GM12878 (cell line): ENCODE measurements around the gene PHYHIPL. TPM values are rescaled to one million over a fixed set of nuclear protein-coding genes. Genes with fewer than 3 reads are reported as not detected.
A peak's percentile ranks its signal among the peaks of the same experiment; 100 is the strongest.

Source experiments
- ATAC-seq: fragments of 200-7000 bp; cut with Tn5 transposase; 3 replicates; pipeline ENCODE4 v1.9.1; 2020; ENCODE audit warnings: mild to moderate bottlenecking, moderate library complexity
- BruUV-seq: library from RNA; stranded (reverse); fragments of 400-500 nt; replicated peaks from 2 replicates; lab custom pipeline; 2021; lab: Mats Ljungman, UMichigan
- CTCF ChIA-PET: fragments of 300-600 bp; sonication (Branson Sonifier 250); formaldehyde crosslinking; extraction: SDS; loops from one replicate; lab custom pipeline; 2021; ENCODE audit warnings: inconsistent platforms; lab: Yijun Ruan, JAX
- POLR2A ChIA-PET: fragments of 350-600 bp; formaldehyde crosslinking; extraction: SDS; loops from one replicate; lab custom pipeline; 2021; ENCODE audit warnings: inconsistent platforms; lab: Charles Lee
- RAD21 ChIA-PET: fragments of 300-600 bp; sonication (Branson Sonifier 250); formaldehyde crosslinking; loops from one replicate; lab custom pipeline; 2023; ENCODE audit warnings: antibody characterized with exemption; ENCODE audit not compliant: unreplicated experiment; lab: Charles Lee
- SMC1A ChIA-PET: fragments of 300-600 bp; sonication (Branson Sonifier 250); formaldehyde crosslinking; loops from one replicate; lab custom pipeline; 2023; ENCODE audit not compliant: unreplicated experiment, uncharacterized antibody; lab: Charles Lee
- DNase-seq: peaks from one replicate; pipeline ENCODE4 v3.0.0-alpha.2; 2011; ENCODE audit warnings: low read depth, low spot score
- FAIRE-seq: peaks from 3 replicates; lab custom pipeline; 2011; peaks lifted over from hg19 to GRCh38; lab: Jason Lieb, UNC
- H2AFZ ChIP-seq: 2 replicates; pipeline ENCODE4 v1.6.0; 2011; ENCODE audit warnings: low read depth, low read length, control low read depth; ENCODE audit not compliant: control insufficient read depth
- H3K27ac ChIP-seq: 2 replicates; pipeline ENCODE4 v1.5.1; 2011; ENCODE audit warnings: control low read depth; ENCODE audit not compliant: control insufficient read depth, insufficient read depth
- H3K27me3 ChIP-seq, 2 experiments: replicated peaks in 1 of 2; 2 replicates each; pipeline versions ENCODE4 v1.6.0 to v1.6.1; 2011; ENCODE audit warnings: low read length in 1 of 2; ENCODE audit not compliant: control insufficient read depth in 2 of 2, insufficient read depth in 2 of 2
- H3K36me3 ChIP-seq, 2 experiments: 2 replicates each; pipeline ENCODE4 v1.5.1; 2011; ENCODE audit warnings: low read length in 1 of 2; ENCODE audit not compliant: control insufficient read depth in 2 of 2, insufficient read depth in 2 of 2
- H3K4me1 ChIP-seq: 2 replicates; pipeline ENCODE4 v1.6.1; 2011; ENCODE audit warnings: mild to moderate bottlenecking, low read length, moderate library complexity, mixed read lengths; ENCODE audit not compliant: control insufficient read depth, insufficient read depth
- H3K4me2 ChIP-seq: 2 replicates; pipeline ENCODE4 v1.6.0; 2011; ENCODE audit warnings: control low read depth; ENCODE audit not compliant: control insufficient read depth, insufficient read depth
- H3K4me3 ChIP-seq: fragments of 200-600 bp; sonication (generic); 2 replicates; pipeline ENCODE4 v1.5.1; 2016
- H3K79me2 ChIP-seq: 2 replicates; pipeline ENCODE4 v1.6.0; 2011; ENCODE audit warnings: low read length; ENCODE audit not compliant: control insufficient read depth, insufficient read depth
- H3K9ac ChIP-seq: 2 replicates; pipeline ENCODE4 v1.8.0; 2011; ENCODE audit warnings: low read length, control low read depth, mixed read lengths; ENCODE audit not compliant: control insufficient read depth, insufficient read depth
- H3K9me3 ChIP-seq: replicated peaks from 3 replicates; pipeline ENCODE4 v1.5.1; 2011; ENCODE audit warnings: mild to moderate bottlenecking, low read length; ENCODE audit not compliant: control insufficient read depth, insufficient read depth
- H4K20me1 ChIP-seq: 2 replicates; pipeline ENCODE4 v1.6.0; 2011; ENCODE audit not compliant: control insufficient read depth, insufficient read depth
- EZH2 ChIP-seq: IDR thresholded peaks from 2 replicates; pipeline ENCODE4 v1.6.1; 2012; ENCODE audit warnings: low read depth, mild to moderate bottlenecking, control low read depth, inconsistent platforms, low read length, borderline replicate concordance; ENCODE audit not compliant: control insufficient read depth
- MLLT1 ChIP-seq: fragments of 450-650 bp; IDR thresholded peaks from 2 replicates; pipeline ENCODE4 v1.6.1; 2016; ENCODE audit warnings: mild to moderate bottlenecking
- MXI1 ChIP-seq: fragments of 150-350 bp; IDR thresholded peaks from 2 replicates; pipeline ENCODE4 v1.6.1; 2011; ENCODE audit warnings: low read depth, mild to moderate bottlenecking, inconsistent platforms, low read length, improper control_type of control experiment
- PAX5 ChIP-seq: IDR thresholded peaks from 2 replicates; pipeline ENCODE4 v1.6.1; 2011; ENCODE audit warnings: low read depth, low read length, borderline replicate concordance
- WGBS: methylation state at CpG from one replicate; pipeline ENCODE4 v1.1.6; 2016; ENCODE audit warnings: low lambda C conversion rate; ENCODE audit not compliant: insufficient replicate concordance, insufficient coverage; ENCODE audit errors: missing lambda C conversion rate; 5-methylcytosine and 5-hydroxymethylcytosine counted together
- in situ Hi-C: fragments of 300-500 bp; cut with MboI; formaldehyde crosslinking; loops from 9 replicates; pipeline ENCODE4 v1.14.3; 2018; ENCODE audit warnings: mixed read lengths
- intact Hi-C: fragments of 100-400 bp; cut with micrococcal nuclease; formaldehyde crosslinking; loops from one replicate; pipeline ENCODE4 v1.14.2; 2022; ENCODE audit not compliant: unreplicated experiment
- polyA plus RNA-seq, 11 experiments: library from polyadenylated mRNA; depleted of rRNA in 4 of 11; unstranded in 6 of 11; stranded (reverse) in 5 of 11; fragments of >200 nt; fragmentation: Nextera tagmentation in 4 of 11; fragmentation: Illumina TruSeq in 1 of 11; extraction: Ambion mirVana in 4 of 11; extraction: Trizol in 1 of 11; gene quantifications; 1 replicate in 1 of 11; 2 replicates in 10 of 11; pipeline versions ENCODE4 v1.2.1 to v1.2.3, GENCODE V29; 2011 to 2016; ENCODE audit warnings: inconsistent platforms in 2 of 11, missing spikeins in 2 of 11, low read depth in 1 of 11
- total RNA-seq, 4 experiments: library from RNA; depleted of rRNA in 3 of 4; stranded (reverse); fragments of >200 nt in 3 of 4; fragmentation: Illumina TruSeq in 1 of 4; extraction: Trizol in 1 of 4; gene quantifications; 2 replicates each; pipeline versions ENCODE4 v1.2.1 to v1.2.3, GENCODE V29; 2013 to 2021
- TF ChIP-seq, protein P1 (sequence below): IDR thresholded peaks from 2 replicates; pipeline ENCODE4 v1.6.1; 2012; ENCODE audit warnings: mild to moderate bottlenecking, low read depth, low read length

Gene PHYHIPL
- total and polyA plus RNA-seq, 10 of the 15 experiments (the other 5 are each of a cell fraction or from before 2014, with no cell fraction given): 0.06 to 0.40 (median 0.18) TPM; not detected in 2

GRCh38 chr10:59177031-59177797 is 771 bp downstream of the PHYHIPL start:
- no peak overlapping the region for H3K4me3 ChIP-seq
- intact Hi-C loops: no loop called here
- H4K20me1 ChIP-seq: no peaks in the 10 kb centered on the region
- peaks cover 0 to 4% of the 10 kb centered on the region in 2 experiments; a peak in 1 of 4 replicates for H3K27me3 ChIP-seq
- CTCF ChIA-PET: no interaction called here
- POLR2A ChIA-PET: no interaction called here
- no peaks in the 10 kb centered on the region for H3K36me3 ChIP-seq
- SMC1A ChIA-PET: interaction anchor here (1.4 to 4.4 kb wide), 6 partner anchors 69 to 246 kb away, joined by 3 to 54 read pairs (median 7); no protein-coding TSS in a partner anchor
- ATAC-seq (0 out of 3 replicates have a peak, but pooled peaks have one; percentile 34), DNase-seq (no peak), FAIRE-seq (no peak)
- no peak overlapping the region for H3K27ac ChIP-seq
- no peak overlapping the region for H2AFZ ChIP-seq
- BruUV-seq: TSS peak; percentile 51
- WGBS: 63% methylated on average over 36 of the region's 41 CpGs
- H3K4me2 ChIP-seq: no peak overlapping the region
- TF ChIP-seq MXI1 (peak; percentile 52; the same call in 1 of the 2 replicates), PAX5 (0 out of 2 replicates have a peak, but pooled peaks have one; percentile 27), EZH2 (no peak), MLLT1 (peak; percentile 91)
- TF ChIP-seq, protein P1, sequence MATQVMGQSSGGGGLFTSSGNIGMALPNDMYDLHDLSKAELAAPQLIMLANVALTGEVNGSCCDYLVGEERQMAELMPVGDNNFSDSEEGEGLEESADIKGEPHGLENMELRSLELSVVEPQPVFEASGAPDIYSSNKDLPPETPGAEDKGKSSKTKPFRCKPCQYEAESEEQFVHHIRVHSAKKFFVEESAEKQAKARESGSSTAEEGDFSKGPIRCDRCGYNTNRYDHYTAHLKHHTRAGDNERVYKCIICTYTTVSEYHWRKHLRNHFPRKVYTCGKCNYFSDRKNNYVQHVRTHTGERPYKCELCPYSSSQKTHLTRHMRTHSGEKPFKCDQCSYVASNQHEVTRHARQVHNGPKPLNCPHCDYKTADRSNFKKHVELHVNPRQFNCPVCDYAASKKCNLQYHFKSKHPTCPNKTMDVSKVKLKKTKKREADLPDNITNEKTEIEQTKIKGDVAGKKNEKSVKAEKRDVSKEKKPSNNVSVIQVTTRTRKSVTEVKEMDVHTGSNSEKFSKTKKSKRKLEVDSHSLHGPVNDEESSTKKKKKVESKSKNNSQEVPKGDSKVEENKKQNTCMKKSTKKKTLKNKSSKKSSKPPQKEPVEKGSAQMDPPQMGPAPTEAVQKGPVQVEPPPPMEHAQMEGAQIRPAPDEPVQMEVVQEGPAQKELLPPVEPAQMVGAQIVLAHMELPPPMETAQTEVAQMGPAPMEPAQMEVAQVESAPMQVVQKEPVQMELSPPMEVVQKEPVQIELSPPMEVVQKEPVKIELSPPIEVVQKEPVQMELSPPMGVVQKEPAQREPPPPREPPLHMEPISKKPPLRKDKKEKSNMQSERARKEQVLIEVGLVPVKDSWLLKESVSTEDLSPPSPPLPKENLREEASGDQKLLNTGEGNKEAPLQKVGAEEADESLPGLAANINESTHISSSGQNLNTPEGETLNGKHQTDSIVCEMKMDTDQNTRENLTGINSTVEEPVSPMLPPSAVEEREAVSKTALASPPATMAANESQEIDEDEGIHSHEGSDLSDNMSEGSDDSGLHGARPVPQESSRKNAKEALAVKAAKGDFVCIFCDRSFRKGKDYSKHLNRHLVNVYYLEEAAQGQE: peak; percentile 93
- no peaks in the 10 kb centered on the region; the same call in 2 of the 3 replicates for H3K9me3 ChIP-seq
- RAD21 ChIA-PET: interaction anchor here (1.0 to 2.0 kb wide), 3 partner anchors 46 to 132 kb away, joined by 4 to 6 read pairs (median 6); no protein-coding TSS in a partner anchor
- no peak overlapping the region for H3K9ac ChIP-seq
- no peaks in the 10 kb centered on the region for H3K79me2 ChIP-seq
- H3K4me1 ChIP-seq: no peaks in the 10 kb centered on the region
- in situ Hi-C loops: no loop called here
